Omental fat pad (tissue), 4 donors: ENCODE data around the gene PEX5L. TPM values are rescaled to one million over a fixed set of nuclear protein-coding genes. Genes with fewer than 3 reads are reported as not detected.
"Not testable (repeated sequence)": the region's sequence is repeated elsewhere in the genome, so short reads cannot be mapped to it uniquely, and the experiment has no call there.

Experiments
- ATAC-seq: fragments of 150-250 bp; one replicate; pipeline ENCODE4 v1.9.1; 2016; ENCODE audit warnings: mild to moderate bottlenecking, moderate library complexity; ENCODE audit not compliant: low FRiP score
- DNase-seq: peaks from one replicate; pipeline ENCODE4 v3.0.0-alpha.2; 2019; ENCODE audit warnings: low spot score
- CTCF ChIP-seq, 3 donors: fragments of 450-650 bp; IDR thresholded peaks; one replicate each; pipeline ENCODE4 v1.5.1; 2016 to 2017; ENCODE audit warnings: antibody characterized with exemption in 3 of 3, mild to moderate bottlenecking in 3 of 3, moderate library complexity in 2 of 3
- total RNA-seq, 4 donors: library from RNA; depleted of rRNA; stranded (reverse); fragments of >200 nt; gene quantifications; one replicate each; pipeline ENCODE4 v1.1.0, GENCODE V29; 2016

PEX5L gene
- total RNA-seq, 4 donors from 2014 or later, result 0.72 to 6.3 (median 1.1) TPM; not detected in 1

GRCh38 chr3:180011927-180012326 lies 24.8 kb downstream of the PEX5L start:
- no peak for TF ChIP-seq CTCF (IDR thresholded peaks at IDR 0.05)
- no peak for DNase-seq
- ATAC-seq, result no peak

- DNase-seq, ATAC-seq: not testable (repeated sequence)
Observed at GRCh38 chr3:180008318-180008717, 28.4 kb downstream of the PEX5L start.

GRCh38 chr3:180004542-180004941 lies 32.2 kb downstream of the PEX5L start:
- DNase-seq (no peak), ATAC-seq (no peak)
- TF ChIP-seq CTCF (IDR thresholded peaks at IDR 0.05), result no peak

- DNase-seq, result no peak
- no peak for TF ChIP-seq CTCF (IDR thresholded peaks at IDR 0.05)
Observed at GRCh38 chr3:180002006-180002405, 34.7 kb downstream of the PEX5L start.

DNA sequence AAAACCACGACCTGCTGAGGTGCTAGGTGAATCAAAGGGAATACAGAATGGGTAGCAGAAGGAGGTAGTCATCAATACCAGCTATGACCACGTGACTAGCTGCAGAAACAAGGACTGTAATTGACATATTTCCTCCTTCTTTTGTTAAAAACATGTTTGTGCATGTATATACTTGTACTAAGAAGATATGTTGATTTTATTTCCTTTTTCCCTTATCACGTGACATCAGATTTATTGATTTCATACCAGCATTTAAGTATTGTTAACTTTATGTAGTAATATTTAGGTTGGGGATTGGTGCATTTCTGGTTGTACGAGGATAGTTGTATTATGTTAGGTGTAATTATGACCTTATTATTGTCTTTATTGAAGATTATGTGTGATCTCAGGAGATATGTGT lies 36.2 kb downstream of the PEX5L start:
- ATAC-seq, result no peak
- DNase-seq, result no peak
- no peak for TF ChIP-seq CTCF (IDR thresholded peaks at IDR 0.05)

More at GRCh38 chr3:180002006-180002405, 34.7 kb downstream of the PEX5L start:
- no peak for ATAC-seq

GRCh38 chr3:179995406-179995805 lies 41.3 kb downstream of the PEX5L start:
- DNase-seq (no peak), ATAC-seq (no peak)
- no peak for TF ChIP-seq CTCF (IDR thresholded peaks at IDR 0.05)

- DNase-seq, result no peak
- no peak for ATAC-seq
- TF ChIP-seq CTCF (IDR thresholded peaks at IDR 0.05), result no peak
Observed at GRCh38 chr3:179991883-179992282, 44.9 kb downstream of the PEX5L start.

DNA sequence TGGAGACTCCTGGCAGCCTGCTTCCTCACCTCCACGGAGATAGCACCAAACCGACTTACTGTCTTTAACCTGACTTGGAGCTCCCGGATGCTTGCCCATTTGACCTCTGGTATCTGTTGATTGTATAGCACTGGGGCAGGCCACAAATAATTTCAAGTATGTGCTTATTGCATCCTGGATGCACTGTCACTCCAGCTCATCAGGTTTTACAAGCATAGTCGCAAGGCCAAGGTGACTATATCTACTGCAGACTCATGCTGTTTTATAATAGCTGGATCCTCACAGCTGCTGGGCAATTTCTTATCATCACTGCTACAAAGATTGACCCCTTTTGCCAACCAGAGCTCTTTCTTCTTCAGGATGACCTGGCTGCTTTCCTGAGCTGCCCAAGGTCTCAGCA lies 45.6 kb downstream of the PEX5L start:
- no peak for DNase-seq
- ATAC-seq, result no peak
- TF ChIP-seq CTCF (IDR thresholded peaks at IDR 0.05), result no peak
